ENCODE results near the gene DAAM2.

GRCh38 chr6:39882531-39882899 lies 90.3 kb downstream of the DAAM2 start:
- TF ChIP-seq CTCF (conservative IDR thresholded peaks at IDR 0.05 in 1 of 2, IDR thresholded peaks at IDR 0.05 in 1 of 2; ENCODE audit: low read depth in 1 of 2, low read length in 2 of 2) (no peak), EZH2 (IDR thresholded peaks at IDR 0.05; ENCODE audit: low read length, missing control alignments) (no peak)
